HFF-Myc (cell line): ENCODE data around the gene PLSCR4.
A peak's percentile ranks its signal among the peaks of the same experiment; 100 is the strongest.
"Not testable (repeated sequence)": the region's sequence is repeated elsewhere in the genome, so short reads cannot be mapped to it uniquely, and the experiment has no call there.

Experiments
- DNase-seq: peaks from one replicate; pipeline ENCODE4 v3.0.0-alpha.2; 2011; ENCODE audit warnings: low read depth; ENCODE audit errors: extremely low read depth
- H3K4me3 ChIP-seq: replicated peaks from 2 replicates; pipeline ENCODE4 v1.5.1; 2011; ENCODE audit warnings: low read depth, mild to moderate bottlenecking, control low read depth, low read length
- TF ChIP-seq, protein P1 (sequence below): IDR thresholded peaks from 2 replicates; pipeline ENCODE4 v1.5.1; 2012; ENCODE audit warnings: mild to moderate bottlenecking, low read depth, low read length, control low read depth; ENCODE audit errors: missing control alignments

PLSCR4 gene

GRCh38 chr3:146265720-146266119 lies 14.8 kb upstream of the PLSCR4 start:
- no peak overlapping the region for H3K4me3 ChIP-seq
- DNase-seq: no peak
- TF ChIP-seq, protein P1, sequence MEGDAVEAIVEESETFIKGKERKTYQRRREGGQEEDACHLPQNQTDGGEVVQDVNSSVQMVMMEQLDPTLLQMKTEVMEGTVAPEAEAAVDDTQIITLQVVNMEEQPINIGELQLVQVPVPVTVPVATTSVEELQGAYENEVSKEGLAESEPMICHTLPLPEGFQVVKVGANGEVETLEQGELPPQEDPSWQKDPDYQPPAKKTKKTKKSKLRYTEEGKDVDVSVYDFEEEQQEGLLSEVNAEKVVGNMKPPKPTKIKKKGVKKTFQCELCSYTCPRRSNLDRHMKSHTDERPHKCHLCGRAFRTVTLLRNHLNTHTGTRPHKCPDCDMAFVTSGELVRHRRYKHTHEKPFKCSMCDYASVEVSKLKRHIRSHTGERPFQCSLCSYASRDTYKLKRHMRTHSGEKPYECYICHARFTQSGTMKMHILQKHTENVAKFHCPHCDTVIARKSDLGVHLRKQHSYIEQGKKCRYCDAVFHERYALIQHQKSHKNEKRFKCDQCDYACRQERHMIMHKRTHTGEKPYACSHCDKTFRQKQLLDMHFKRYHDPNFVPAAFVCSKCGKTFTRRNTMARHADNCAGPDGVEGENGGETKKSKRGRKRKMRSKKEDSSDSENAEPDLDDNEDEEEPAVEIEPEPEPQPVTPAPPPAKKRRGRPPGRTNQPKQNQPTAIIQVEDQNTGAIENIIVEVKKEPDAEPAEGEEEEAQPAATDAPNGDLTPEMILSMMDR: no peak

DNA sequence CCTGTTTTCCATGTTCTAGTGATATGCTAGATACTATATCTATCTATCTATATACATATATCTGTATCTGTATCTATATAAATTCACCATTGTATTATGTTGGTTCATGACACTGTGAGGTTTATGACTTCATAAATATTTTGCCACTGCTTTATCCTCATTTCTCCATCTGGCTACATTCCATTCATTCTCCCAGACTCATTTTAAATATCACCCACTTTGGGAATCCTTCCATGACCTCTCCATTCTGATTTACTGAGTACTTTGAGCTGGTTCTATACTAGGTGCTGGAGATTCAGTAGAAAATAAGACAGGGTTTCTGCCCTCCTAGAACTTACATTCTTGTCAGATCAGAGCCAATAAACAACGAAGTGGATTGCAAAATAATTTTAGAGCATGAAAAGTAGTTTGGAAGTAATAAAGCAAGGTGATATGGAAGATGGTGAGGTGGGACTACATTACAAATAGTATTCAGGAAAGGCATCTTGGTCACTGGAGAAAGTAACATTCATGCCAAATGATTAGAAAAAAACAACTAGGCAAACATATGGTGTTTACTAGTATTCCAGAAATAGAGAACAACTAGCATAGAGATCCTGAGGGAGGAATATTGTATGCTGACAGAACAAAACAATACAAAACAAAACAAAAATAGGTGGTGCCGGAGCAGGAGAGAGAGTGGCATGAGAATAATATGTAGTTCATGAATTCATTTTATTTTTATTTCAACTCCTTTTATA lies 11.6 kb upstream of the PLSCR4 start:
- DNase-seq: no peak
- no peak overlapping the region for H3K4me3 ChIP-seq
- TF ChIP-seq, protein P1: no peak

- H3K4me3 ChIP-seq: no peak overlapping the region
- DNase-seq: no peak
These were observed 9.1 kb upstream of the PLSCR4 start for GRCh38 chr3:146259880-146260589.

GRCh38 chr3:146256851-146257486 lies 6.1 kb upstream of the PLSCR4 start:
- no peak overlapping the region for H3K4me3 ChIP-seq
- DNase-seq: no peak
- TF ChIP-seq, protein P1: no peak

More at GRCh38 chr3:146259880-146260589, 9.1 kb upstream of the PLSCR4 start:
- TF ChIP-seq, protein P1: no peak

- H3K4me3 ChIP-seq, DNase-seq: not testable (repeated sequence)
These were observed 1.5 kb upstream of the PLSCR4 start for GRCh38 chr3:146252445-146252844.

GRCh38 chr3:146249921-146250320 lies 984 bp downstream of the PLSCR4 start:
- no peak for DNase-seq
- H3K4me3 ChIP-seq: peak overlapping the region; percentile 70
- TF ChIP-seq, protein P1: no peak

GRCh38 chr3:146247911-146248310 lies 3.0 kb downstream of the PLSCR4 start:
- DNase-seq: no peak
- no peak overlapping the region for H3K4me3 ChIP-seq
- TF ChIP-seq, protein P1: no peak
